ENCODE measurements around the gene BACH1.

Gene BACH1

GRCh38 chr21:29346281-29346680 is 47.6 kb downstream of the BACH1 start:
- H3K9me2 ChIP-seq (replicated peaks; ENCODE audit: insufficient read depth, low read length): no peaks in the 10 kb centered on the region
- H3K4me1 ChIP-seq (ENCODE audit: low read length): peaks cover 22% of the 10 kb centered on the region
- H3F3A ChIP-seq (ENCODE audit: insufficient read depth, low read length): peaks cover 8% of the 10 kb centered on the region; the same call in 1 of the 2 replicates
- H3K9me3 ChIP-seq (replicated peaks; ENCODE audit: insufficient read depth, low read length): no peaks in the 10 kb centered on the region
- no peak overlapping the region for H3K9ac ChIP-seq (ENCODE audit: low read length)
- H2AFZ ChIP-seq (ENCODE audit: low read length): no peak overlapping the region
- H3K27me3 ChIP-seq (replicated peaks; ENCODE audit: insufficient read depth, low read length): no peaks in the 10 kb centered on the region
- H3K36me3 ChIP-seq (replicated peaks; ENCODE audit: insufficient read depth, low read length): no peaks in the 10 kb centered on the region
- TF ChIP-seq EZH2phosphoT487 (IDR thresholded peaks at IDR 0.05; ENCODE audit: low read length) (no peak), CTCF (IDR thresholded peaks at IDR 0.05; ENCODE audit: low read length) (no peak), EZH2 (optimal IDR thresholded peaks at IDR 0.05; ENCODE audit: low read depth, low read length) (no peak)
- H3K27ac ChIP-seq (ENCODE audit: low read length): no peak overlapping the region
- no peak for DNase-seq
- no peak overlapping the region for H3K4me2 ChIP-seq (ENCODE audit: low read depth, low read length)
- no peak overlapping the region for H3K4me3 ChIP-seq (ENCODE audit: low read length)
- H3K79me2 ChIP-seq (ENCODE audit: low read length): peaks cover 27% of the 10 kb centered on the region
- no peaks in the 10 kb centered on the region for H4K20me1 ChIP-seq (ENCODE audit: insufficient read depth, low read length)

GRCh38 chr21:29346771-29347170 is 48.0 kb downstream of the BACH1 start:
- Histone ChIP-seq H3K36me3 (replicated peaks; ENCODE audit: insufficient read depth, low read length) (no peaks in the 10 kb centered on the region), H4K20me1 (ENCODE audit: insufficient read depth, low read length) (no peaks in the 10 kb centered on the region), H3K4me1 (ENCODE audit: low read length) (peaks cover 22% of the 10 kb centered on the region), H3K4me2 (ENCODE audit: low read depth, low read length) (no peak overlapping the region), H3K4me3 (ENCODE audit: low read length) (no peak overlapping the region), H3K79me2 (ENCODE audit: low read length) (peaks cover 22% of the 10 kb centered on the region), H3K27me3 (replicated peaks; ENCODE audit: insufficient read depth, low read length) (no peaks in the 10 kb centered on the region), H3K9me3 (replicated peaks; ENCODE audit: insufficient read depth, low read length) (no peaks in the 10 kb centered on the region), H3K27ac (ENCODE audit: low read length) (no peak overlapping the region), H3K9ac (ENCODE audit: low read length) (no peak overlapping the region), H3F3A (ENCODE audit: insufficient read depth, low read length) (peaks cover 8% of the 10 kb centered on the region; the same call in 1 of the 2 replicates), H3K9me2 (replicated peaks; ENCODE audit: insufficient read depth, low read length) (no peaks in the 10 kb centered on the region), H2AFZ (ENCODE audit: low read length) (no peak overlapping the region)
- no peak for TF ChIP-seq CTCF (IDR thresholded peaks at IDR 0.05; ENCODE audit: low read length)
- no peak for TF ChIP-seq EZH2 (optimal IDR thresholded peaks at IDR 0.05; ENCODE audit: low read depth, low read length)
- no peak for TF ChIP-seq EZH2phosphoT487 (IDR thresholded peaks at IDR 0.05; ENCODE audit: low read length)
- DNase-seq: no peak

- Histone ChIP-seq H4K20me1 (ENCODE audit: insufficient read depth, low read length) (no peaks in the 10 kb centered on the region), H3K4me3 (ENCODE audit: low read length) (no peak overlapping the region), H3K27me3 (replicated peaks; ENCODE audit: insufficient read depth, low read length) (no peaks in the 10 kb centered on the region), H3K4me1 (ENCODE audit: low read length) (peaks cover 22% of the 10 kb centered on the region), H3K4me2 (ENCODE audit: low read depth, low read length) (peak overlapping the region; percentile 32; the same call in 1 of the 2 replicates), H3F3A (ENCODE audit: insufficient read depth, low read length) (peaks cover 8% of the 10 kb centered on the region; the same call in 1 of the 2 replicates), H3K9ac (ENCODE audit: low read length) (no peak overlapping the region), H3K27ac (ENCODE audit: low read length) (no peak overlapping the region; the same call in 1 of the 2 replicates), H3K9me3 (replicated peaks; ENCODE audit: insufficient read depth, low read length) (no peaks in the 10 kb centered on the region), H3K9me2 (replicated peaks; ENCODE audit: insufficient read depth, low read length) (no peaks in the 10 kb centered on the region), H2AFZ (ENCODE audit: low read length) (no peak overlapping the region), H3K36me3 (replicated peaks; ENCODE audit: insufficient read depth, low read length) (no peaks in the 10 kb centered on the region), H3K79me2 (ENCODE audit: low read length) (peaks cover 19% of the 10 kb centered on the region)
- TF ChIP-seq CTCF (IDR thresholded peaks at IDR 0.05; ENCODE audit: low read length) (no peak), EZH2 (optimal IDR thresholded peaks at IDR 0.05; ENCODE audit: low read depth, low read length) (no peak), EZH2phosphoT487 (IDR thresholded peaks at IDR 0.05; ENCODE audit: low read length) (no peak)
- no peak for DNase-seq
These were observed 48.6 kb downstream of the BACH1 start for GRCh38 chr21:29347274-29347681.
